ENCODE results near the gene PCID2.
"Not testable (repeated sequence)": the region's sequence is repeated elsewhere in the genome, so short reads cannot be mapped to it uniquely, and the experiment has no call there.

- TF ChIP-seq CTCF, POLR2A (IDR thresholded peaks at IDR 0.05): not testable (repeated sequence)
Observed at GRCh38 chr13:113161975-113162374, 46.5 kb downstream of the PCID2 start.

Data from Peyer's patch (tissue), 4 donors.